HS-27A (cell line): ENCODE results near the gene SELENOV.

Experiments
- DNase-seq: peaks from one replicate; pipeline ENCODE4 v3.0.0-alpha.2; 2012; ENCODE audit warnings: low read depth, missing footprints

Gene SELENOV

DNA sequence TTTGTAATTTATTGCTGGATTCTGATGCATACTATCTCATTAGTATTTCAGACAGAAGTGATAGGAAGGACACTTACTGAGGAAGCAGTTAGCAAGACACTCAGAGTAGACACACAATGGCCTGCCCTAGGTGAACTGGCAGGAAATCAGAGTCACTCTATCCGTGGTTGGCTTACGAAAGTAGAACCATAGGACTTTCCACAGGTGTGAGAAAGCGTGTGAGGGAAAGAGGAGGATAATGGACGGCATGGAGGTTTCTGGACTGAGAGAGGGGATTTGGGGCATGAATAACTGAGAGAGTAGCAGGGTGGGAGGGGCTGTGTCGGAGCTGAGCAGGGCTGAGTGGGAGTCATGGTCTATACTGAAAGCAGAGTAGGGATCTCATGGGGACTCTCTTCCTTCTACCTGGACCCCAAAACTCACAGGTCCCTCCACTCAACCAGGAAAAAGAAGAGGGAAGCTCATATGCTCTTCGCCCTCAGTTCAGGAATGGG is 43.7 kb downstream of the SELENOV start:
- DNase-seq, result no peak

DNA sequence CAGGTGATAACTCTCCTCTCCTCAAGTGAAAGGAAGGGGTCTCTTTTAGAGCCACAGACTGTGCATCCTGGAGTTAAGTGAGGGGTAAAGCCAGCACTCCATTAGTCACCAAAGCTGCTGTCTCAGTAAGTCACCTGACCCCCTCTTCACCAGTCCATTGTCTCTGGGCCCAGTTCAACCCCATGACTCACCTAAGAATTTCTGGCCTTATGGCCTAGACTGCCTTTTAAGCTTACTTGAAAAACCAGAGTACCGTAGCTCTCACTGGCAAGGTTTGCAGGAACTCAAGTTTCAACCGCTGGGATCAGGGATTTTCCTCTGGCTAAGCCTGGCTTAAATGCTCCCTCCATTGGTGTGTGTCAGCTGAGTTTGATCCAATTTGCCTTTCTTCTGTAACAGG is 48.5 kb downstream of the SELENOV start:
- DNase-seq, result no peak

DNA sequence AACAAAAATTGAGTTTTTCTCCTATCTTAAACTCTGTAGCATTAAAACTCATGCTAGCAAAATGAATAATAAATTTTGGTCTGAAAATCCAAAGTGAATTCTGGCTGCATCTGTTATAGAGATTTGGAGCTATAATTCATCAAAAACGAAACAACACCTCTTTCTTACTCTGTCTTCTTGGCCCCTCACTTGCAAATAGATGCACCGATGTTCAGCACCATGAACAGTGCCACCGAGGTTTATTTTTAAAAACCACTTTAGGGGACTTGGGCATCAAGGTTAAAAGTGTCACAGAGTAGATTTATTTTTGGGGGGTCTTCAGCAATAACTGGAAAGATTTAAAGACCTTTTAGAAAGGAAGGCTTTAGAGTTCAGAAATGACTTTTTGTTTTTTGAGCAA is 51.1 kb downstream of the SELENOV start:
- DNase-seq, result no peak

DNA sequence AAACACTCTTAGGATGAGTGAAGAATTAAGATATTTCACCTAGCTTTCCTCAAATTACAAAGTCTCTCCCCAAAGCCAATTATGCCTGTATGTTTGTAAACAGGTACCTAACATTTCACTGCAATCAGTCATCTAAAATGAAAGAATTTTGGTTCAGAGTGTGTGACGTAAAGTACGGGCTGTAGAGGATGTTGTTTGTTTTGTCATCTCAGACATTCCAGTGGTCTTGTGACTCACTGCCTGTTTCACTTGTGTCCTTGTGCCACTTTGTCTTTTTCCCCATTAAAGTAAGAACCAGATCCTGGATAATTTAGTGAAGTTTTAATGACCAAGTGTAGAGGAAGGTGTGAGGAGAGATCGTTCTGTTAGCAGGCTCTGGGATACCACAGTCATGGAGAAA is 53.7 kb downstream of the SELENOV start:
- DNase-seq, result peak; percentile 23
